ENCODE measurements around the gene RIOK1. TPM values are rescaled to one million over a fixed set of nuclear protein-coding genes. Genes with fewer than 3 reads are reported as not detected.
"Not testable (repeated sequence)": the region's sequence is repeated elsewhere in the genome, so short reads cannot be mapped to it uniquely, and the experiment has no call there.

The RIOK1 gene
- total RNA-seq, 1 donor from 2014 or later, result 28.5 TPM

DNA sequence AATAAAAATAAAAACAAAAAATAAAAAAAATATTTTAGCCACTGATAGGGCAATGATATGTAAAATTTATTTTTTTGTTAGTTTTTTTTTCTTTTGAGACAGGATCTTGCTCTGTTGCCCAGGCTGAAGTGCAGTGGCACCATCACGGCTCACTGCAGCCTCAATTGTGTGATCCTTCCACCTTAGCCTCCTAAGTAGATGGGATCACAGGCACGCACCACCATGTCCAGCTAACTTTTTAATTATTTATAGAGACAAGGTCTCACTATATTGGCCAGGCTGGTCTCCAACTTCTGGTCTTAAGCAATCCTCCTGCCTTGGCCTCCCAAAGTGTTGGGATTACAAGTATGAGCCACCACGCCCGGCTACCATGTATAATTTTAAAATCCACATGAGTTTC lies 59.4 kb downstream of the RIOK1 start:
- no peak for DNase-seq (ENCODE audit: low spot score, unreplicated experiment)
- TF ChIP-seq, protein P1, sequence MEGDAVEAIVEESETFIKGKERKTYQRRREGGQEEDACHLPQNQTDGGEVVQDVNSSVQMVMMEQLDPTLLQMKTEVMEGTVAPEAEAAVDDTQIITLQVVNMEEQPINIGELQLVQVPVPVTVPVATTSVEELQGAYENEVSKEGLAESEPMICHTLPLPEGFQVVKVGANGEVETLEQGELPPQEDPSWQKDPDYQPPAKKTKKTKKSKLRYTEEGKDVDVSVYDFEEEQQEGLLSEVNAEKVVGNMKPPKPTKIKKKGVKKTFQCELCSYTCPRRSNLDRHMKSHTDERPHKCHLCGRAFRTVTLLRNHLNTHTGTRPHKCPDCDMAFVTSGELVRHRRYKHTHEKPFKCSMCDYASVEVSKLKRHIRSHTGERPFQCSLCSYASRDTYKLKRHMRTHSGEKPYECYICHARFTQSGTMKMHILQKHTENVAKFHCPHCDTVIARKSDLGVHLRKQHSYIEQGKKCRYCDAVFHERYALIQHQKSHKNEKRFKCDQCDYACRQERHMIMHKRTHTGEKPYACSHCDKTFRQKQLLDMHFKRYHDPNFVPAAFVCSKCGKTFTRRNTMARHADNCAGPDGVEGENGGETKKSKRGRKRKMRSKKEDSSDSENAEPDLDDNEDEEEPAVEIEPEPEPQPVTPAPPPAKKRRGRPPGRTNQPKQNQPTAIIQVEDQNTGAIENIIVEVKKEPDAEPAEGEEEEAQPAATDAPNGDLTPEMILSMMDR (IDR thresholded peaks at IDR 0.05; ENCODE audit: unreplicated experiment), result no peak
- H3K36me3 Mint-ChIP-seq (ENCODE audit: insufficient read depth), result peaks cover 2% of the 10 kb centered on the region
- H3K27me3 Mint-ChIP-seq, result peaks cover 4% of the 10 kb centered on the region
- H3K4me1 Mint-ChIP-seq (ENCODE audit: low read depth), result peaks cover 30% of the 10 kb centered on the region
- peaks cover 3% of the 10 kb centered on the region for H3K9me3 Mint-ChIP-seq (ENCODE audit: low read depth)
- no peak overlapping the region for H3K4me3 Mint-ChIP-seq (ENCODE audit: low read depth)
- H3K27ac Mint-ChIP-seq, result peak overlapping the region; percentile 37

GRCh38 chr6:7451326-7451725 lies 61.7 kb downstream of the RIOK1 start:
- Mint-ChIP-seq H3K27me3 (no peaks in the 10 kb centered on the region), H3K36me3 (ENCODE audit: insufficient read depth) (peaks cover 2% of the 10 kb centered on the region), H3K4me1 (ENCODE audit: low read depth) (peaks cover 21% of the 10 kb centered on the region), H3K27ac (no peak overlapping the region), H3K4me3 (ENCODE audit: low read depth) (no peak overlapping the region), H3K9me3 (ENCODE audit: low read depth) (peaks cover 3% of the 10 kb centered on the region)
- DNase-seq (ENCODE audit: low spot score, unreplicated experiment), result no peak
- TF ChIP-seq, protein P1 (IDR thresholded peaks at IDR 0.05; ENCODE audit: unreplicated experiment), result no peak

DNA sequence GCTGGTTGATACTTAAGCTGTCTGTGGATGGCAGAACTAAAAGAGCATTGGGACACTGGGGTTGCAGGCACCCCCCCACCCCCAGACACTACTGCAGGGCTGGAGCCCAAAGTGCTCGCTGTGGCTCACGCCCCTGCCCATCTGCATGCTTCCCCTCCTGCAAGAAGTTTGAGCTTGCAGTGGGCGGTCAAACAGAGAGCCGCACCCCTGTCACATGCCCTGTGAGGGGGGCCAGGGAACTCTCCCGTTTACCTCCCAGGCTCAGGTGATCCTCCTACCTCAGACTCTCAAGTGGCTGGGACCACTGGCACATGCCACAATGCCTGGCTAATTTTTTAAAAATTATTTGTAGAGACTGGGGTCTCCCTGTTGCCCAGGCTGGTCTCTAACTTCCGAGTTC lies 63.3 kb downstream of the RIOK1 start:
- peaks cover 2% of the 10 kb centered on the region for H3K36me3 Mint-ChIP-seq (ENCODE audit: insufficient read depth)
- H3K4me3 Mint-ChIP-seq (ENCODE audit: low read depth), result no peak overlapping the region
- H3K27ac Mint-ChIP-seq, result no peak overlapping the region
- peaks cover 11% of the 10 kb centered on the region for H3K4me1 Mint-ChIP-seq (ENCODE audit: low read depth)
- DNase-seq (ENCODE audit: low spot score, unreplicated experiment), result no peak
- H3K9me3 Mint-ChIP-seq (ENCODE audit: low read depth), result peaks cover 9% of the 10 kb centered on the region
- H3K27me3 Mint-ChIP-seq, result no peaks in the 10 kb centered on the region
- TF ChIP-seq, protein P1 (IDR thresholded peaks at IDR 0.05; ENCODE audit: unreplicated experiment), result no peak

DNA sequence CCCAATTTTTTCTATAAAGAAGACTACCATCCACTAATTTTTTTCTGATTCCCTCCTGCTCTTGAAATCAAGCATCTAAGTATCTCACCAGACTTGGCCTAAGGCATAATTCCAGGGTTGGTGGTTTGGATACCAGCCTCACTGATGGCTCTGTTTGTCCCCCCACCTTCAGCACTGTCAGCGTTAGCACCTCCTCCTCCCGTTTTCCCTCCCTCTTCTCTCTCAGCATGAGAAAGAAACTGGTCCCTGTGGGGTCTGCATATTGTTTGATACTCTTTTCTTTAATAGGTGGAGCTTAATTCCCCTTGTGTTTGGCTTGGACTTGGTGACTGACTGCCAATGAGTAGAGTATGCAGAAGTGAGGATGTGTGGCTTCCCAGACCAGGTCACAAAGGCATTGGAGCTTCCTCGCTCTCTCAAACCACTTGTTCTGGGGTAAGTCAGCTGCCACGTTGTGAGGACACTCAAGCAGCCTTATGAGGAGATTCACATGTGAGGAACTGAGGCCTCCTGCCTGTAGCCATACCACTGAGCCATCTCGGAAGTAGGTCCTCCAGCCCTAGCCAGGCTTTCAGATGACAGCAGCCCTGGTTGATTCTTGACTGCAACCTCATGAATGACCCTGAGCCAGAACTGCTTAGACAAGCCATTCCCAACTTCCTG lies 65.2 kb downstream of the RIOK1 start:
- Mint-ChIP-seq H3K4me3 (ENCODE audit: low read depth) (no peak overlapping the region), H3K36me3 (ENCODE audit: insufficient read depth) (no peaks in the 10 kb centered on the region), H3K9me3 (ENCODE audit: low read depth) (peaks cover 6% of the 10 kb centered on the region), H3K27me3 (no peaks in the 10 kb centered on the region), H3K27ac (no peak overlapping the region), H3K4me1 (ENCODE audit: low read depth) (peaks cover 2% of the 10 kb centered on the region)
- TF ChIP-seq, protein P1 (IDR thresholded peaks at IDR 0.05; ENCODE audit: unreplicated experiment), result no peak
- no peak for DNase-seq (ENCODE audit: low spot score, unreplicated experiment)

GRCh38 chr6:7456302-7456701 lies 66.7 kb downstream of the RIOK1 start:
- H3K27ac Mint-ChIP-seq; H3K4me1 Mint-ChIP-seq (ENCODE audit: low read depth); H3K4me3 Mint-ChIP-seq (ENCODE audit: low read depth); DNase-seq (ENCODE audit: low spot score, unreplicated experiment); H3K27me3 Mint-ChIP-seq; H3K36me3 Mint-ChIP-seq (ENCODE audit: insufficient read depth); H3K9me3 Mint-ChIP-seq (ENCODE audit: low read depth): not testable (repeated sequence)

GRCh38 chr6:7461416-7461815 lies 71.8 kb downstream of the RIOK1 start:
- peak overlapping the region; percentile 86 for H3K27ac Mint-ChIP-seq
- H3K4me3 Mint-ChIP-seq (ENCODE audit: low read depth), result no peak overlapping the region
- H3K4me1 Mint-ChIP-seq (ENCODE audit: low read depth), result peaks cover 24% of the 10 kb centered on the region
- H3K36me3 Mint-ChIP-seq (ENCODE audit: insufficient read depth), result peaks cover 2% of the 10 kb centered on the region
- no peak for DNase-seq (ENCODE audit: low spot score, unreplicated experiment)
- no peaks in the 10 kb centered on the region for H3K27me3 Mint-ChIP-seq
- TF ChIP-seq, protein P1 (IDR thresholded peaks at IDR 0.05; ENCODE audit: unreplicated experiment), result no peak
- H3K9me3 Mint-ChIP-seq (ENCODE audit: low read depth), result peaks cover 6% of the 10 kb centered on the region
